T47D (cell line): ENCODE data around the gene MT2A.
"Not testable (repeated sequence)": the region's sequence is repeated elsewhere in the genome, so short reads cannot be mapped to it uniquely, and the experiment has no call there.

Experiments
- DNase-seq, 2 experiments: peaks; one replicate each; pipeline versions ENCODE4 v3.0.0 to v3.0.0-alpha.2; 2011 to 2012; ENCODE audit warnings: low read depth in 1 of 2, low spot score in 1 of 2
- JUND ChIP-seq: IDR thresholded peaks from 2 replicates; pipeline ENCODE4 v1.6.1; 2012; ENCODE audit warnings: low read depth
- in situ Hi-C: cut with HindIII; loops from 2 replicates; pipeline ENCODE4 v1.10.0; 2016; ENCODE audit warnings: low sequenced_read_pairs, low pct_unique_long_range_greater_than_20kb

MT2A gene

GRCh38 chr16:56617212-56618085 is 9.1 kb downstream of the MT2A start:
- DNase-seq: no peak
- no peak for TF ChIP-seq JUND
- in situ Hi-C loops: no loop called here

GRCh38 chr16:56618138-56618537 is 9.8 kb downstream of the MT2A start:
- in situ Hi-C loops: no loop called here
- no peak for TF ChIP-seq JUND
- DNase-seq: no peak

GRCh38 chr16:56620339-56620897 is 12.0 kb downstream of the MT2A start:
- TF ChIP-seq JUND: no peak
- no peak for DNase-seq
- in situ Hi-C loops: no loop called here

- in situ Hi-C loops, DNase-seq: not testable (repeated sequence)
Observed at GRCh38 chr16:56621665-56622445, 13.5 kb downstream of the MT2A start.

GRCh38 chr16:56623184-56623583 is 14.8 kb downstream of the MT2A start:
- DNase-seq, in situ Hi-C loops: not testable (repeated sequence)

- no peak for TF ChIP-seq JUND
- in situ Hi-C loops: no loop called here
- DNase-seq: no peak
Observed at GRCh38 chr16:56623637-56624036, 15.3 kb downstream of the MT2A start.

- DNase-seq: no peak
- no peak for TF ChIP-seq JUND
- in situ Hi-C loops: no loop called here
Observed at GRCh38 chr16:56625140-56625942, 17.0 kb downstream of the MT2A start, which contains the start of gene MT1E. Gene MT1E (plus strand): TSS chr16:56625781. CDS start chr16:56625852, 71 bp downstream.

- in situ Hi-C loops: no loop called here
Observed at GRCh38 chr16:56625943-56626654, 17.7 kb downstream of the MT2A start.

GRCh38 chr16:56626685-56627084 is 18.3 kb downstream of the MT2A start:
- in situ Hi-C loops: no loop called here

More at GRCh38 chr16:56625943-56626654, 17.7 kb downstream of the MT2A start:
- no peak for TF ChIP-seq JUND
- no peak for DNase-seq

GRCh38 chr16:56628486-56629350 is 20.3 kb downstream of the MT2A start:
- no peak for DNase-seq
- TF ChIP-seq JUND: no peak
- in situ Hi-C loops: no loop called here

More at GRCh38 chr16:56626685-56627084, 18.3 kb downstream of the MT2A start:
- DNase-seq: no peak
- no peak for TF ChIP-seq JUND

- DNase-seq: no peak
- in situ Hi-C loops: no loop called here
- TF ChIP-seq JUND: no peak
Observed at GRCh38 chr16:56629531-56629930, 21.1 kb downstream of the MT2A start.
